HepG2 (cell line): ENCODE measurements around the gene PRSS8. TPM values are rescaled to one million over a fixed set of nuclear protein-coding genes. Genes with fewer than 3 reads are reported as not detected.

ENCODE experiments used
- CHD4 ChIP-seq: fragments of 200-600 bp; sonication (generic); IDR thresholded peaks from 2 replicates; pipeline ENCODE4 v1.7.0; 2017; ENCODE audit warnings: mild to moderate bottlenecking, low read length, borderline replicate concordance
- ESRRA ChIP-seq: sonication (generic); formaldehyde crosslinking; IDR thresholded peaks from 2 replicates; pipeline ENCODE4 v1.5.1; 2020; ENCODE audit warnings: mild to moderate bottlenecking, low read depth, missing genetic modification reagents
- FOXA1 ChIP-seq, 2 experiments: fragments of 450-650 bp in 1 of 2; sonication (generic) in 1 of 2; formaldehyde crosslinking in 1 of 2; IDR thresholded peaks; 2 replicates each; pipeline versions ENCODE4 v1.4.0 to v1.6.1; 2016 to 2020; ENCODE audit warnings: missing genetic modification reagents in 1 of 2
- GABPA ChIP-seq, 2 experiments: IDR thresholded peaks; 2 replicates each; pipeline ENCODE4 v1.6.1; 2011 to 2016; ENCODE audit warnings: low read depth in 2 of 2, low read length in 1 of 2, missing biosample characterization in 1 of 2, missing genetic modification characterization in 1 of 2
- HNRNPK ChIP-seq: fragments of 200-400 bp; formaldehyde crosslinking; IDR thresholded peaks from 2 replicates; pipeline ENCODE4 v1.6.1; 2018; ENCODE audit warnings: low read length, low read depth, moderate library complexity, mild to moderate bottlenecking; ENCODE audit not compliant: poor library complexity, severe bottlenecking
- ISL2 ChIP-seq: sonication (generic); formaldehyde crosslinking; IDR thresholded peaks from 2 replicates; pipeline ENCODE4 v1.5.0; 2020; ENCODE audit warnings: missing genetic modification reagents
- KDM4B ChIP-seq: sonication (generic); formaldehyde crosslinking; IDR thresholded peaks from 2 replicates; pipeline ENCODE4 v1.4.0; 2020; ENCODE audit warnings: missing genetic modification reagents
- MXD1 ChIP-seq: sonication (generic); formaldehyde crosslinking; IDR thresholded peaks from 2 replicates; pipeline ENCODE4 v1.4.0; 2020; ENCODE audit warnings: mild to moderate bottlenecking, missing genetic modification reagents
- NCOR1 ChIP-seq: fragments of 200-600 bp; sonication (generic); IDR thresholded peaks from 2 replicates; pipeline ENCODE4 v1.7.0; 2017; ENCODE audit warnings: antibody characterized with exemption, low read length, borderline replicate concordance
- PCBP2 ChIP-seq: fragments of 200-400 bp; formaldehyde crosslinking; optimal IDR thresholded peaks from 2 replicates; pipeline ENCODE3; 2018; ENCODE audit warnings: low read length, low read depth; ENCODE audit not compliant: poor library complexity, severe bottlenecking
- PHF8 ChIP-seq: sonication (generic); formaldehyde crosslinking; IDR thresholded peaks from 2 replicates; pipeline ENCODE4 v1.5.0; 2020; ENCODE audit warnings: missing genetic modification reagents
- POGZ ChIP-seq: sonication (generic); formaldehyde crosslinking; IDR thresholded peaks from 2 replicates; pipeline ENCODE4 v1.4.0; 2020; ENCODE audit warnings: mild to moderate bottlenecking, missing genetic modification reagents
- SSRP1 ChIP-seq: IDR thresholded peaks from 2 replicates; pipeline ENCODE4 v1.6.1; 2016; ENCODE audit warnings: control low read depth
- ZGPAT ChIP-seq: IDR thresholded peaks from 2 replicates; pipeline ENCODE4 v1.6.1; 2016; ENCODE audit warnings: mild to moderate bottlenecking
- ZNF251 ChIP-seq: sonication (generic); formaldehyde crosslinking; IDR thresholded peaks from 2 replicates; pipeline ENCODE4 v1.9.0; 2021; ENCODE audit warnings: mild to moderate bottlenecking, missing genetic modification reagents
- ZNF282 ChIP-seq: fragments of 450-650 bp; IDR thresholded peaks from 2 replicates; pipeline ENCODE4 v1.6.1; 2018; ENCODE audit not compliant: partially characterized antibody
- ZNF660 ChIP-seq: sonication (generic); formaldehyde crosslinking; IDR thresholded peaks from 2 replicates; pipeline ENCODE4 v1.5.1; 2020; ENCODE audit warnings: mild to moderate bottlenecking, low read depth, missing genetic modification reagents, borderline replicate concordance
- ZNF687 ChIP-seq: sonication (generic); formaldehyde crosslinking; IDR thresholded peaks from 2 replicates; pipeline ENCODE4 v1.5.1; 2020; ENCODE audit warnings: mild to moderate bottlenecking, missing genetic modification reagents, moderate library complexity
- ZNF770 ChIP-seq: sonication (generic); formaldehyde crosslinking; IDR thresholded peaks from 2 replicates; pipeline ENCODE4 v1.5.0; 2020; ENCODE audit warnings: mild to moderate bottlenecking, missing genetic modification reagents
- ZNF891 ChIP-seq: sonication (generic); formaldehyde crosslinking; IDR thresholded peaks from 2 replicates; pipeline ENCODE4 v1.5.0; 2020; ENCODE audit warnings: mild to moderate bottlenecking, missing genetic modification reagents
- polyA plus RNA-seq, 8 experiments: library from polyadenylated mRNA; depleted of rRNA in 3 of 8; stranded (reverse) in 7 of 8; unstranded in 1 of 8; fragments of >200 nt; fragmentation: Illumina TruSeq in 4 of 8; extraction: Trizol in 4 of 8; gene quantifications; 2 replicates each; pipeline versions ENCODE4 v1.2.1 to v1.2.3, GENCODE V29; 2011 to 2016; ENCODE audit warnings: low read depth in 4 of 8, missing spikeins in 1 of 8, mixed read lengths in 1 of 8; ENCODE audit not compliant: insufficient read depth in 1 of 8
- total RNA-seq, 5 experiments: library from RNA; depleted of rRNA; stranded (reverse); fragments of >200 nt; fragmentation: Illumina TruSeq; extraction: Trizol; gene quantifications; 2 replicates each; pipeline ENCODE4 v1.2.3, GENCODE V29; 2016; ENCODE audit warnings: low read depth in 1 of 5

The PRSS8 gene
- total and polyA plus RNA-seq, 2 of the 13 experiments (the other 11 are each of a cell fraction or from before 2014, with no cell fraction given) = 2.6 to 7.2 TPM

- no peak for TF ChIP-seq KDM4B (CRISPR knock-in tag)
- no peak for TF ChIP-seq PHF8 (CRISPR knock-in tag)
- no peak for TF ChIP-seq GABPA (IDR thresholded peaks at IDR 0.05; ENCODE audit: low read depth, low read length)
- no peak for TF ChIP-seq GABPA (CRISPR knock-in tag; IDR thresholded peaks at IDR 0.05; ENCODE audit: low read depth)
- no peak for TF ChIP-seq ZNF282
- TF ChIP-seq PCBP2 = no peak
- TF ChIP-seq ZGPAT (CRISPR knock-in tag) = 0 out of 2 replicates have a peak, but pooled peaks have one; percentile 15
- TF ChIP-seq NCOR1 = no peak
- no peak for TF ChIP-seq ZNF891 (CRISPR knock-in tag)
- no peak for TF ChIP-seq CHD4
- TF ChIP-seq MXD1 (CRISPR knock-in tag) = no peak
- TF ChIP-seq ZNF660 (CRISPR knock-in tag) = no peak
- 0 out of 2 replicates have a peak, but pooled peaks have one; percentile 58 for TF ChIP-seq SSRP1 (CRISPR knock-in tag)
- no peak for TF ChIP-seq ISL2
- no peak for TF ChIP-seq ZNF687 (CRISPR knock-in tag)
- TF ChIP-seq ESRRA (CRISPR knock-in tag) = no peak
- no peak for TF ChIP-seq HNRNPK
- no peak for TF ChIP-seq ZNF251
- no peak for TF ChIP-seq ZNF770
- TF ChIP-seq FOXA1 (IDR thresholded peaks at IDR 0.05) = no peak
- TF ChIP-seq FOXA1 (CRISPR knock-in tag; IDR thresholded peaks at IDR 0.05) = peak; percentile 31; the same call in 1 of the 2 replicates
- no peak for TF ChIP-seq POGZ (CRISPR knock-in tag)
These were observed 35.5 kb downstream of the PRSS8 start (continued) for GRCh38 chr16:31099860-31100638.
